HT-29 (cell line): ENCODE measurements around the gene SETMAR. TPM values are rescaled to one million over a fixed set of nuclear protein-coding genes. Genes with fewer than 3 reads are reported as not detected.
"Not testable (repeated sequence)": the region's sequence is repeated elsewhere in the genome, so short reads cannot be mapped to it uniquely, and the experiment has no call there.

Experiments used
- DNase-seq: peaks from one replicate; pipeline ENCODE4 v3.0.0-alpha.2; 2015; ENCODE audit warnings: low spot score
- total RNA-seq: library from RNA; depleted of rRNA; stranded (reverse); fragments of >200 nt; shearing (Covaris generic); gene quantifications from 2 replicates; pipeline ENCODE4 v1.2.3, GENCODE V29; 2014

The SETMAR gene
- total RNA-seq, 1 experiment from 2014 or later, result 5.6 TPM

GRCh38 chr3:4313606-4314293, 10.6 kb downstream of the SETMAR start:
- no peak for DNase-seq

- DNase-seq, result peak; percentile 12
Measured at GRCh38 chr3:4314688-4315087, 11.5 kb downstream of the SETMAR start.

- DNase-seq, result no peak
Measured at GRCh38 chr3:4320096-4320911, 17.1 kb downstream of the SETMAR start.

- DNase-seq, result no peak
Measured at GRCh38 chr3:4321732-4322131, 18.6 kb downstream of the SETMAR start.

GRCh38 chr3:4322635-4323034, 19.5 kb downstream of the SETMAR start:
- DNase-seq, result no peak

- no peak for DNase-seq
Measured at GRCh38 chr3:4323246-4324027, 20.3 kb downstream of the SETMAR start.

GRCh38 chr3:4326868-4327267, 23.7 kb downstream of the SETMAR start:
- DNase-seq, result no peak

- DNase-seq, result not testable (repeated sequence)
Measured at GRCh38 chr3:4329806-4330205, 26.6 kb downstream of the SETMAR start.

- no peak for DNase-seq
Measured at GRCh38 chr3:4332111-4332510, 28.9 kb downstream of the SETMAR start.

GRCh38 chr3:4332574-4332973, 29.4 kb downstream of the SETMAR start:
- no peak for DNase-seq

GRCh38 chr3:4332991-4333390, 29.8 kb downstream of the SETMAR start:
- DNase-seq, result no peak

GRCh38 chr3:4334548-4334947, 31.4 kb downstream of the SETMAR start:
- peak; percentile 5 for DNase-seq

GRCh38 chr3:4335840-4336562, 32.8 kb downstream of the SETMAR start:
- no peak for DNase-seq

GRCh38 chr3:4336850-4337546, 33.8 kb downstream of the SETMAR start:
- no peak for DNase-seq

GRCh38 chr3:4338751-4339150, 35.6 kb downstream of the SETMAR start:
- DNase-seq, result no peak

- no peak for DNase-seq
Measured at GRCh38 chr3:4340077-4340410, 36.9 kb downstream of the SETMAR start.

- no peak for DNase-seq
Measured at GRCh38 chr3:4340411-4341335, 37.5 kb downstream of the SETMAR start.

GRCh38 chr3:4341336-4341675, 38.1 kb downstream of the SETMAR start:
- DNase-seq, result no peak

GRCh38 chr3:4343258-4343657, 40.1 kb downstream of the SETMAR start:
- no peak for DNase-seq

GRCh38 chr3:4350789-4351163, 47.6 kb downstream of the SETMAR start:
- DNase-seq, result peak; percentile 65
